SU-DHL-6 (cell line): ENCODE results near the gene ANKS1B.

Experiments
- EZH2phosphoT487 ChIP-seq: fragments of 200-600 bp; sonication (generic), shearing (Covaris generic); conservative IDR thresholded peaks from 2 replicates; pipeline ENCODE4 v1.6.1; 2018; ENCODE audit warnings: mild to moderate bottlenecking, antibody characterized with exemption, low read length, moderate library complexity, mixed read lengths
- TF ChIP-seq, protein P1 (sequence below): fragments of 200-600 bp; sonication (generic); IDR thresholded peaks from one replicate; pipeline ENCODE4 v1.5.1; 2017; ENCODE audit warnings: antibody characterized with exemption, mild to moderate bottlenecking, low read length, moderate library complexity; ENCODE audit not compliant: insufficient read depth, poor library complexity, severe bottlenecking

- TF ChIP-seq, protein P1, sequence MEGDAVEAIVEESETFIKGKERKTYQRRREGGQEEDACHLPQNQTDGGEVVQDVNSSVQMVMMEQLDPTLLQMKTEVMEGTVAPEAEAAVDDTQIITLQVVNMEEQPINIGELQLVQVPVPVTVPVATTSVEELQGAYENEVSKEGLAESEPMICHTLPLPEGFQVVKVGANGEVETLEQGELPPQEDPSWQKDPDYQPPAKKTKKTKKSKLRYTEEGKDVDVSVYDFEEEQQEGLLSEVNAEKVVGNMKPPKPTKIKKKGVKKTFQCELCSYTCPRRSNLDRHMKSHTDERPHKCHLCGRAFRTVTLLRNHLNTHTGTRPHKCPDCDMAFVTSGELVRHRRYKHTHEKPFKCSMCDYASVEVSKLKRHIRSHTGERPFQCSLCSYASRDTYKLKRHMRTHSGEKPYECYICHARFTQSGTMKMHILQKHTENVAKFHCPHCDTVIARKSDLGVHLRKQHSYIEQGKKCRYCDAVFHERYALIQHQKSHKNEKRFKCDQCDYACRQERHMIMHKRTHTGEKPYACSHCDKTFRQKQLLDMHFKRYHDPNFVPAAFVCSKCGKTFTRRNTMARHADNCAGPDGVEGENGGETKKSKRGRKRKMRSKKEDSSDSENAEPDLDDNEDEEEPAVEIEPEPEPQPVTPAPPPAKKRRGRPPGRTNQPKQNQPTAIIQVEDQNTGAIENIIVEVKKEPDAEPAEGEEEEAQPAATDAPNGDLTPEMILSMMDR: no peak
- no peak for TF ChIP-seq EZH2phosphoT487
These were observed 779.6 kb downstream of the ANKS1B start for GRCh38 chr12:99205111-99205510.
